WTC11 (cell line): ENCODE results near the gene CACNA1F. TPM values are rescaled to one million over a fixed set of nuclear protein-coding genes. Genes with fewer than 3 reads are reported as not detected.

ENCODE experiments used
- ATAC-seq: fragments of 200-7000 bp; cut with Tn5 transposase; 2 replicates; pipeline ENCODE4 v1.10.0; 2021; ENCODE audit warnings: mild to moderate bottlenecking, moderate library complexity
- CTCF ChIA-PET: fragments of 300-600 bp; sonication (Branson Sonifier 250); formaldehyde crosslinking; loops from one replicate; lab custom pipeline; 2021; ENCODE audit warnings: antibody characterized with exemption; lab: Charles Lee
- POLR2A ChIA-PET: fragments of 350-600 bp; sonication (Branson Sonifier 250); formaldehyde crosslinking; loops from one replicate; lab custom pipeline; 2021; ENCODE audit warnings: antibody characterized with exemption; lab: Charles Lee
- DNase-seq: peaks from one replicate; pipeline ENCODE4 v3.0.0; 2021; ENCODE audit warnings: low spot score
- H3K27ac Mint-ChIP-seq: 2 replicates; pipeline ENCODE4 v1.8.0; 2021; ENCODE audit warnings: mixed read lengths
- H3K27me3 Mint-ChIP-seq: 2 replicates; pipeline ENCODE4 v1.8.0; 2021; ENCODE audit warnings: low read depth, mild to moderate bottlenecking, moderate library complexity, mixed read lengths
- H3K36me3 Mint-ChIP-seq: 2 replicates; pipeline ENCODE4 v1.8.0; 2021; ENCODE audit warnings: mixed read lengths
- H3K4me1 Mint-ChIP-seq: 2 replicates; pipeline ENCODE4 v1.8.0; 2022; ENCODE audit warnings: mixed read lengths
- H3K4me3 Mint-ChIP-seq: 2 replicates; pipeline ENCODE4 v1.8.0; 2021; ENCODE audit warnings: mild to moderate bottlenecking, moderate library complexity, mixed read lengths
- H3K9me3 Mint-ChIP-seq: 2 replicates; pipeline ENCODE4 v1.8.0; 2021; ENCODE audit warnings: mixed read lengths
- CREM ChIP-seq: sonication (generic); formaldehyde crosslinking; IDR thresholded peaks from 2 replicates; pipeline ENCODE4 v1.8.1; 2022; ENCODE audit warnings: mild to moderate bottlenecking, missing genetic modification reagents, moderate library complexity
- ELF4 ChIP-seq: sonication (generic); formaldehyde crosslinking; IDR thresholded peaks from 2 replicates; pipeline ENCODE4 v1.8.1; 2022; ENCODE audit warnings: low read depth, mild to moderate bottlenecking, moderate library complexity, missing genetic modification reagents
- ETV6 ChIP-seq: sonication (generic); formaldehyde crosslinking; IDR thresholded peaks from 2 replicates; pipeline ENCODE4 v1.8.1; 2022; ENCODE audit warnings: mild to moderate bottlenecking, missing genetic modification reagents
- FOXK1 ChIP-seq: sonication (generic); formaldehyde crosslinking; IDR thresholded peaks from 2 replicates; pipeline ENCODE4 v1.8.0; 2022; ENCODE audit warnings: mild to moderate bottlenecking, moderate library complexity, missing genetic modification reagents
- HMGA2 ChIP-seq: fragments of 250-450 bp; sonication (Bioruptor Pico); IDR thresholded peaks from 2 replicates; pipeline ENCODE4 v1.4.0; 2021; ENCODE audit warnings: mild to moderate bottlenecking, moderate library complexity
- NFE2L1 ChIP-seq: sonication (generic); formaldehyde crosslinking; IDR thresholded peaks from 2 replicates; pipeline ENCODE4 v1.8.1; 2023; ENCODE audit warnings: missing genetic modification reagents
- PRRX2 ChIP-seq: fragments of 250-450 bp; sonication (Bioruptor Pico); IDR thresholded peaks from 2 replicates; pipeline ENCODE4 v1.8.0; 2021; ENCODE audit warnings: mild to moderate bottlenecking
- ZNF138 ChIP-seq: sonication (generic); formaldehyde crosslinking; conservative IDR thresholded peaks from 2 replicates; pipeline ENCODE4 v1.8.1; 2022; ENCODE audit warnings: mild to moderate bottlenecking, moderate library complexity, missing genetic modification reagents
- total RNA-seq: library from RNA; stranded (reverse); gene quantifications from 3 replicates; pipeline ENCODE4 v1.2.3, GENCODE V29; 2021
- TF ChIP-seq, protein P1 (sequence below): sonication (generic); formaldehyde crosslinking; IDR thresholded peaks from 2 replicates; pipeline ENCODE4 v1.8.1; 2023; ENCODE audit warnings: mild to moderate bottlenecking, missing genetic modification reagents, borderline replicate concordance
- TF ChIP-seq, protein P2 (sequence below): fragments of 250-450 bp; sonication (Bioruptor Pico); IDR thresholded peaks from 2 replicates; pipeline ENCODE4 v2.1.2; 2022; ENCODE audit warnings: mild to moderate bottlenecking, moderate library complexity
- TF ChIP-seq, protein P3 (sequence below): fragments of 250-450 bp; sonication (Bioruptor Pico); IDR thresholded peaks from 2 replicates; pipeline ENCODE4 v1.9.0; 2021; ENCODE audit warnings: mild to moderate bottlenecking
- TF ChIP-seq, protein P4 (sequence below): fragments of 250-450 bp; sonication (Bioruptor Pico); conservative IDR thresholded peaks from 2 replicates; pipeline ENCODE4 v1.9.0; 2021; ENCODE audit warnings: mild to moderate bottlenecking
- TF ChIP-seq, protein P5 (sequence below): sonication (generic); formaldehyde crosslinking; IDR thresholded peaks from 2 replicates; pipeline ENCODE4 v1.8.0; 2023; ENCODE audit warnings: missing genetic modification reagents, mild to moderate bottlenecking, borderline replicate concordance
- TF ChIP-seq, protein P6 (sequence below): fragments of 250-450 bp; sonication (Bioruptor Pico); IDR thresholded peaks from 2 replicates; pipeline ENCODE4 v1.8.0; 2021; ENCODE audit warnings: mild to moderate bottlenecking

CACNA1F gene
- total RNA-seq, 1 experiment from 2014 or later: 1.6 TPM

DNA sequence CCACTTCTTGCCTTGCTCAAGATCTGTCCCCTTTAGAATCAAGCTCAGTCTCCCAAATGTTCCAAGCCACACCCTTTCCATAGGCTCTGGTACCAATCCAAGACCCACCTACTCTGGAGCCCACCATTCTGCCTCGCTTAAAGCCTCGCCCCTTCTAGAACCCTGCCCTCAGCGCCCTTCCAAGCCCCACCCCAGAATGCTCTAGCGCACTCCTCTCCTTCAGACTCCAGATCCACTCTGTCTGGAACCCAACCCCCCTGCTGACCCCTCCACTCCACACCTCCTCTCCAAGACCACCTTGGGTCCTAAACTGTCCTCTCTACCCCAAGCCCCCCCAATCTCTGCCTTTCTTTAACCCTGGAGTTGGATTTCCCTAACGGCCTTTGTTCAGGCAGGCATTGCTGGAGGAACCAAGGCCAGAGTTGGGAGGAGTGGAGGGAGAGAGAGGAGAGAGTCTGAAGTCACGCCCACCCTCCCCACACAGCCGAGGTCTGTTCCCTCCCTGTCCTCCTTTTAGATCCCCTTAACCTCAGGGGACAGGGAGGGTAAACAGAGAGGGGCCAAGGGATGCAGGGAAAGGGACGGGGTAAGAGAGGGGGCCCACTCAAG, 44.6 kb downstream of the CACNA1F start:
- H3K4me3 Mint-ChIP-seq: no peak overlapping the region
- no peaks in the 10 kb centered on the region for H3K9me3 Mint-ChIP-seq
- TF ChIP-seq ETV6 (CRISPR knock-in tag): no peak
- TF ChIP-seq, protein P1, sequence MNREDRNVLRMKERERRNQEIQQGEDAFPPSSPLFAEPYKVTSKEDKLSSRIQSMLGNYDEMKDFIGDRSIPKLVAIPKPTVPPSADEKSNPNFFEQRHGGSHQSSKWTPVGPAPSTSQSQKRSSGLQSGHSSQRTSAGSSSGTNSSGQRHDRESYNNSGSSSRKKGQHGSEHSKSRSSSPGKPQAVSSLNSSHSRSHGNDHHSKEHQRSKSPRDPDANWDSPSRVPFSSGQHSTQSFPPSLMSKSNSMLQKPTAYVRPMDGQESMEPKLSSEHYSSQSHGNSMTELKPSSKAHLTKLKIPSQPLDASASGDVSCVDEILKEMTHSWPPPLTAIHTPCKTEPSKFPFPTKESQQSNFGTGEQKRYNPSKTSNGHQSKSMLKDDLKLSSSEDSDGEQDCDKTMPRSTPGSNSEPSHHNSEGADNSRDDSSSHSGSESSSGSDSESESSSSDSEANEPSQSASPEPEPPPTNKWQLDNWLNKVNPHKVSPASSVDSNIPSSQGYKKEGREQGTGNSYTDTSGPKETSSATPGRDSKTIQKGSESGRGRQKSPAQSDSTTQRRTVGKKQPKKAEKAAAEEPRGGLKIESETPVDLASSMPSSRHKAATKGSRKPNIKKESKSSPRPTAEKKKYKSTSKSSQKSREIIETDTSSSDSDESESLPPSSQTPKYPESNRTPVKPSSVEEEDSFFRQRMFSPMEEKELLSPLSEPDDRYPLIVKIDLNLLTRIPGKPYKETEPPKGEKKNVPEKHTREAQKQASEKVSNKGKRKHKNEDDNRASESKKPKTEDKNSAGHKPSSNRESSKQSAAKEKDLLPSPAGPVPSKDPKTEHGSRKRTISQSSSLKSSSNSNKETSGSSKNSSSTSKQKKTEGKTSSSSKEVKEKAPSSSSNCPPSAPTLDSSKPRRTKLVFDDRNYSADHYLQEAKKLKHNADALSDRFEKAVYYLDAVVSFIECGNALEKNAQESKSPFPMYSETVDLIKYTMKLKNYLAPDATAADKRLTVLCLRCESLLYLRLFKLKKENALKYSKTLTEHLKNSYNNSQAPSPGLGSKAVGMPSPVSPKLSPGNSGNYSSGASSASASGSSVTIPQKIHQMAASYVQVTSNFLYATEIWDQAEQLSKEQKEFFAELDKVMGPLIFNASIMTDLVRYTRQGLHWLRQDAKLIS: no peak
- no peak overlapping the region for H3K27ac Mint-ChIP-seq
- CTCF ChIA-PET: no interaction called here
- ATAC-seq: no peak
- peaks cover 29% of the 10 kb centered on the region for H3K4me1 Mint-ChIP-seq
- H3K27me3 Mint-ChIP-seq: no peaks in the 10 kb centered on the region; the same call in 1 of the 2 replicates
- DNase-seq: no peak
- peaks cover 2% of the 10 kb centered on the region; the same call in 1 of the 2 replicates for H3K36me3 Mint-ChIP-seq
- POLR2A ChIA-PET: no interaction called here

DNA sequence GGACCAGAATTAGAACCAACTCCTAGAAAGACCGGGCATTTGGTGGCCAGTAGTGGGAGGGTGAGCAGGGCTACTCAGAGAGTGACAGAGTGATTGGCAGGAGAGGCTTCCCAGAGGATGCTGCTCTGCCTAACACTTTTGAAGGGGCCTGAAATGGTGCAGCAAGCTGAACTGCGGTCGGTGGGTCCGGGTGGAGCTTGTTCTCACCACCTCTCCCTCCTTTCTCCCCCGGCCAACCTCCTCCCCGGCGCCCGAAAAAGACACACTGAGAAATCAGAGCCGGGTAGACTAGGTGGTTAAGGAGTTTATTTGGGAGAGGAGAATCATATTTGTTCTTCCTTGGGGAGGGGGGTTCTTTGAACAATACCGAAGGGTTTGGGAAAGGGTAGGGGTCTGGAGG, 45.6 kb downstream of the CACNA1F start:
- ChIA-PET POLR2A (interaction anchor here (0.6 to 0.9 kb wide), 2 partner anchors 22 to 54 kb away, joined by 3 to 6 read pairs; no protein-coding TSS in a partner anchor), CTCF (interaction anchor here (0.6 to 1.0 kb wide), 2 partner anchors 21 to 76 kb away, joined by 6 read pairs; no protein-coding TSS in a partner anchor)
- ATAC-seq (no peak), DNase-seq (no peak)
- Mint-ChIP-seq H3K9me3 (no peaks in the 10 kb centered on the region), H3K36me3 (peaks cover 3% of the 10 kb centered on the region), H3K4me3 (peak overlapping the region; percentile 77), H3K4me1 (peaks cover 23% of the 10 kb centered on the region), H3K27ac (no peak overlapping the region), H3K27me3 (no peaks in the 10 kb centered on the region; the same call in 1 of the 2 replicates)
- TF ChIP-seq, protein P2, sequence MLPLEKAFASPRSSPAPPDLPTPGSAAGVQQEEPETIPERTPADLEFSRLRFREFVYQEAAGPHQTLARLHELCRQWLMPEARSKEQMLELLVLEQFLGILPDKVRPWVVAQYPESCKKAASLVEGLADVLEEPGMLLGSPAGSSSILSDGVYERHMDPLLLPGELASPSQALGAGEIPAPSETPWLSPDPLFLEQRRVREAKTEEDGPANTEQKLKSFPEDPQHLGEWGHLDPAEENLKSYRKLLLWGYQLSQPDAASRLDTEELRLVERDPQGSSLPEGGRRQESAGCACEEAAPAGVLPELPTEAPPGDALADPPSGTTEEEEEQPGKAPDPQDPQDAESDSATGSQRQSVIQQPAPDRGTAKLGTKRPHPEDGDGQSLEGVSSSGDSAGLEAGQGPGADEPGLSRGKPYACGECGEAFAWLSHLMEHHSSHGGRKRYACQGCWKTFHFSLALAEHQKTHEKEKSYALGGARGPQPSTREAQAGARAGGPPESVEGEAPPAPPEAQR (CRISPR knock-in tag): no peak
- TF ChIP-seq, protein P3, sequence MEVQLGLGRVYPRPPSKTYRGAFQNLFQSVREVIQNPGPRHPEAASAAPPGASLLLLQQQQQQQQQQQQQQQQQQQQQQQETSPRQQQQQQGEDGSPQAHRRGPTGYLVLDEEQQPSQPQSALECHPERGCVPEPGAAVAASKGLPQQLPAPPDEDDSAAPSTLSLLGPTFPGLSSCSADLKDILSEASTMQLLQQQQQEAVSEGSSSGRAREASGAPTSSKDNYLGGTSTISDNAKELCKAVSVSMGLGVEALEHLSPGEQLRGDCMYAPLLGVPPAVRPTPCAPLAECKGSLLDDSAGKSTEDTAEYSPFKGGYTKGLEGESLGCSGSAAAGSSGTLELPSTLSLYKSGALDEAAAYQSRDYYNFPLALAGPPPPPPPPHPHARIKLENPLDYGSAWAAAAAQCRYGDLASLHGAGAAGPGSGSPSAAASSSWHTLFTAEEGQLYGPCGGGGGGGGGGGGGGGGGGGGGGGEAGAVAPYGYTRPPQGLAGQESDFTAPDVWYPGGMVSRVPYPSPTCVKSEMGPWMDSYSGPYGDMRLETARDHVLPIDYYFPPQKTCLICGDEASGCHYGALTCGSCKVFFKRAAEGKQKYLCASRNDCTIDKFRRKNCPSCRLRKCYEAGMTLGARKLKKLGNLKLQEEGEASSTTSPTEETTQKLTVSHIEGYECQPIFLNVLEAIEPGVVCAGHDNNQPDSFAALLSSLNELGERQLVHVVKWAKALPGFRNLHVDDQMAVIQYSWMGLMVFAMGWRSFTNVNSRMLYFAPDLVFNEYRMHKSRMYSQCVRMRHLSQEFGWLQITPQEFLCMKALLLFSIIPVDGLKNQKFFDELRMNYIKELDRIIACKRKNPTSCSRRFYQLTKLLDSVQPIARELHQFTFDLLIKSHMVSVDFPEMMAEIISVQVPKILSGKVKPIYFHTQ (CRISPR knock-in tag): no peak
- TF ChIP-seq, protein P4, sequence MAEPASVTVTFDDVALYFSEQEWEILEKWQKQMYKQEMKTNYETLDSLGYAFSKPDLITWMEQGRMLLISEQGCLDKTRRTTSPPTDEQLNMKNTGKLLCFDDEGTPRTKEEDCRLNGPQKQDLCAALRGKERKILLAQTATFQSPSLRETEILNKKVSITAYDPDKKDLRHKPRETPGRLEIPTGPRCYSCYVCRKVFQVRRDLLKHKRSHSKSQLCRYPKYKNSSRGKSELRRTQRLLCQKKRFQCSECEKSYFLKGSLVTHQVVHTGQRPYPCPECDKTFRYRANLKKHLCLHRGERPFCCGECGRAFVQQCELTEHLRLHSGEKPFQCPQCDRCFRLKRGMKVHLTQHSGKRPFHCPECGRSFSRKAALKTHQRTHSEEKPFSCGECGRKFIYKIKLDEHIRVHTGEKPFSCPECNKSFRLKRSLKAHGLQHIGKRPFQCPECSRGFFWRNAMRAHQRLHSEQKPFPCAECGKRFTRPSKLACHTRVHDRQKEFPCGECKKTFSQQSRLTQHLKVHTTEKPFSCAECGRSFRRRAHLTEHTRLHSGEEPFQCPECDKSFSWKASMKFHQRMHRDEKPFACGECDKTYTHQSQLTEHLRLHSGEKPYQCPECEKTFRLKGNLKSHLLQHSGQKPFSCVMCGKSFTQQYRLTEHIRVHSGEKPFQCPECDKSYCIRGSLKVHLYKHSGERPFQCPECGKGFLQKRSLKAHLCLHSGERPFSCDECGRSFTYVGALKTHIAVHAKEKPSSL (CRISPR knock-in tag): no peak

DNA sequence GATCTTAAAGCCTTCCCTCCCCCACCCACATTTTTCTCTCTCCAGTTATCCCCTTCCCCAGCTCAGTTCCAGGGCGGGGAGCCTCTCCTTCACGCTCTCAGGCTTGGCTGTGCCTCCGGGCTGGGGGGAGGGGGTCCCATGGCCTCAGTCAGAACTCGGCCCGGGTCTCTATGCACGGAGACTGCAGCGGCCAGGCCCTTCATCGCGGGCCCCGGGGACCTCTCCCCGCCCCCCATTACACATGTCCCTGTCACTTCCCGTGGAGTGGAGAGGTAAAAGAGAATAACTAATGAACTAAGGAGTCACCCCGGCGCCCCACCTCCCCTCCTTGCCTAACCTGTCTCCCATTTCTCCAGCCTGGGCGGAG, 46.1 kb downstream of the CACNA1F start:
- Mint-ChIP-seq H3K4me1 (peaks cover 22% of the 10 kb centered on the region), H3K27ac (peak overlapping the region; percentile 79; the same call in 1 of the 2 replicates), H3K9me3 (no peaks in the 10 kb centered on the region), H3K36me3 (peaks cover 7% of the 10 kb centered on the region), H3K4me3 (peak overlapping the region; percentile 77), H3K27me3 (no peaks in the 10 kb centered on the region; the same call in 1 of the 2 replicates)
- CTCF ChIA-PET: interaction anchor here (0.6 to 1.0 kb wide), 3 partner anchors 20 to 76 kb away, joined by 4 to 6 read pairs (median 6); no protein-coding TSS in a partner anchor
- POLR2A ChIA-PET: interaction anchor here (0.6 to 0.9 kb wide), 2 partner anchors 23 to 55 kb away, joined by 3 to 6 read pairs; no protein-coding TSS in a partner anchor
- DNase-seq: no peak
- TF ChIP-seq CREM (CRISPR knock-in tag) (no peak), HMGA2 (CRISPR knock-in tag) (no peak), FOXK1 (CRISPR knock-in tag) (no peak), NFE2L1 (no peak), ELF4 (CRISPR knock-in tag) (no peak), ZNF138 (CRISPR knock-in tag) (no peak), PRRX2 (CRISPR knock-in tag) (no peak)
- TF ChIP-seq, protein P5, sequence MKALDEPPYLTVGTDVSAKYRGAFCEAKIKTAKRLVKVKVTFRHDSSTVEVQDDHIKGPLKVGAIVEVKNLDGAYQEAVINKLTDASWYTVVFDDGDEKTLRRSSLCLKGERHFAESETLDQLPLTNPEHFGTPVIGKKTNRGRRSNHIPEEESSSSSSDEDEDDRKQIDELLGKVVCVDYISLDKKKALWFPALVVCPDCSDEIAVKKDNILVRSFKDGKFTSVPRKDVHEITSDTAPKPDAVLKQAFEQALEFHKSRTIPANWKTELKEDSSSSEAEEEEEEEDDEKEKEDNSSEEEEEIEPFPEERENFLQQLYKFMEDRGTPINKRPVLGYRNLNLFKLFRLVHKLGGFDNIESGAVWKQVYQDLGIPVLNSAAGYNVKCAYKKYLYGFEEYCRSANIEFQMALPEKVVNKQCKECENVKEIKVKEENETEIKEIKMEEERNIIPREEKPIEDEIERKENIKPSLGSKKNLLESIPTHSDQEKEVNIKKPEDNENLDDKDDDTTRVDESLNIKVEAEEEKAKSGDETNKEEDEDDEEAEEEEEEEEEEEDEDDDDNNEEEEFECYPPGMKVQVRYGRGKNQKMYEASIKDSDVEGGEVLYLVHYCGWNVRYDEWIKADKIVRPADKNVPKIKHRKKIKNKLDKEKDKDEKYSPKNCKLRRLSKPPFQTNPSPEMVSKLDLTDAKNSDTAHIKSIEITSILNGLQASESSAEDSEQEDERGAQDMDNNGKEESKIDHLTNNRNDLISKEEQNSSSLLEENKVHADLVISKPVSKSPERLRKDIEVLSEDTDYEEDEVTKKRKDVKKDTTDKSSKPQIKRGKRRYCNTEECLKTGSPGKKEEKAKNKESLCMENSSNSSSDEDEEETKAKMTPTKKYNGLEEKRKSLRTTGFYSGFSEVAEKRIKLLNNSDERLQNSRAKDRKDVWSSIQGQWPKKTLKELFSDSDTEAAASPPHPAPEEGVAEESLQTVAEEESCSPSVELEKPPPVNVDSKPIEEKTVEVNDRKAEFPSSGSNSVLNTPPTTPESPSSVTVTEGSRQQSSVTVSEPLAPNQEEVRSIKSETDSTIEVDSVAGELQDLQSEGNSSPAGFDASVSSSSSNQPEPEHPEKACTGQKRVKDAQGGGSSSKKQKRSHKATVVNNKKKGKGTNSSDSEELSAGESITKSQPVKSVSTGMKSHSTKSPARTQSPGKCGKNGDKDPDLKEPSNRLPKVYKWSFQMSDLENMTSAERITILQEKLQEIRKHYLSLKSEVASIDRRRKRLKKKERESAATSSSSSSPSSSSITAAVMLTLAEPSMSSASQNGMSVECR (CRISPR knock-in tag): no peak
- TF ChIP-seq, protein P6, sequence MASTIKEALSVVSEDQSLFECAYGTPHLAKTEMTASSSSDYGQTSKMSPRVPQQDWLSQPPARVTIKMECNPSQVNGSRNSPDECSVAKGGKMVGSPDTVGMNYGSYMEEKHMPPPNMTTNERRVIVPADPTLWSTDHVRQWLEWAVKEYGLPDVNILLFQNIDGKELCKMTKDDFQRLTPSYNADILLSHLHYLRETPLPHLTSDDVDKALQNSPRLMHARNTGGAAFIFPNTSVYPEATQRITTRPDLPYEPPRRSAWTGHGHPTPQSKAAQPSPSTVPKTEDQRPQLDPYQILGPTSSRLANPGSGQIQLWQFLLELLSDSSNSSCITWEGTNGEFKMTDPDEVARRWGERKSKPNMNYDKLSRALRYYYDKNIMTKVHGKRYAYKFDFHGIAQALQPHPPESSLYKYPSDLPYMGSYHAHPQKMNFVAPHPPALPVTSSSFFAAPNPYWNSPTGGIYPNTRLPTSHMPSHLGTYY (CRISPR knock-in tag): no peak
- TF ChIP-seq, all 79 proteins: peak for 0
- no peak for ATAC-seq
